K562 (cell line): ENCODE results near the gene MAGOHB. TPM values are rescaled to one million over a fixed set of nuclear protein-coding genes. Genes with fewer than 3 reads are reported as not detected.

ENCODE experiments used
- ATAC-seq: fragments of 200-7000 bp; cut with Tn5 transposase; 3 replicates; pipeline ENCODE4 v1.9.1; 2020; ENCODE audit warnings: moderate library complexity
- BruUV-seq: library from RNA; stranded (reverse); fragments of 400-500 nt; replicated peaks from 2 replicates; lab custom pipeline; 2021; lab: Mats Ljungman, UMichigan
- CTCF ChIA-PET: fragments of 300-600 bp; formaldehyde crosslinking; extraction: SDS; loops from one replicate; lab custom pipeline; 2021; ENCODE audit warnings: low intra/inter-chr PET ratio; lab: Yijun Ruan, JAX
- POLR2A ChIA-PET: fragments of 300-600, 350-650 bp; sonication (Branson Sonifier 250); formaldehyde crosslinking; extraction: SDS; loops from one replicate; lab custom pipeline; 2021; ENCODE audit warnings: antibody characterized with exemption, inconsistent platforms; lab: Yijun Ruan, JAX
- DNase-seq, 4 experiments: peaks; one replicate each; pipeline versions ENCODE4 v3.0.0 to v3.0.0-alpha.2; 2011 to 2018; ENCODE audit warnings: low spot score in 3 of 4, mixed read lengths in 3 of 4; ENCODE audit errors: extremely low read depth in 1 of 4
- FAIRE-seq: peaks from 2 replicates; lab custom pipeline; 2011; peaks lifted over from hg19 to GRCh38; lab: Jason Lieb, UNC
- H2AFZ ChIP-seq: 2 replicates; pipeline ENCODE4 v1.6.0; 2011; ENCODE audit warnings: low read depth, low read length, control low read depth, inconsistent platforms
- H3K27ac ChIP-seq: fragments of 200-600 bp; 3 replicates; pipeline ENCODE4 v1.8.0; 2011; ENCODE audit warnings: low read depth, mild to moderate bottlenecking, control low read depth, inconsistent platforms, low read length, moderate library complexity, mixed read lengths; ENCODE audit errors: extremely low read depth
- H3K27me3 ChIP-seq, 2 experiments: fragments of 300-600 bp in 1 of 2; 2 replicates in 1 of 2; 3 replicates in 1 of 2; pipeline versions ENCODE4 v1.6.0 to v1.8.0; 2011; ENCODE audit warnings: inconsistent platforms in 2 of 2, low read length in 2 of 2, mild to moderate bottlenecking in 1 of 2, mixed read lengths in 1 of 2, moderate library complexity in 1 of 2; ENCODE audit not compliant: control insufficient read depth in 2 of 2, insufficient read depth in 2 of 2
- H3K36me3 ChIP-seq: fragments of 300-600 bp; 3 replicates; pipeline ENCODE4 v1.8.0; 2011; ENCODE audit warnings: mild to moderate bottlenecking, low read length, inconsistent platforms; ENCODE audit not compliant: control insufficient read depth, insufficient read depth
- H3K4me1 ChIP-seq, 2 experiments: fragments of 200-600 bp in 1 of 2; replicated peaks in 1 of 2; 2 replicates in 1 of 2; 3 replicates in 1 of 2; pipeline versions ENCODE4 v1.5.1 to v1.8.0; 2011; ENCODE audit warnings: inconsistent platforms in 2 of 2, low read length in 2 of 2, mild to moderate bottlenecking in 1 of 2, mixed read lengths in 1 of 2, moderate library complexity in 1 of 2; ENCODE audit not compliant: control insufficient read depth in 2 of 2, insufficient read depth in 2 of 2
- H3K4me2 ChIP-seq: 2 replicates; pipeline ENCODE4 v1.6.1; 2011; ENCODE audit warnings: low read length, control low read depth, inconsistent platforms, mixed read lengths; ENCODE audit not compliant: insufficient read depth
- H3K4me3 ChIP-seq: fragments of 200-600 bp; sonication (generic), shearing (Covaris generic); 2 replicates; pipeline ENCODE4 v1.5.1; 2016; ENCODE audit warnings: control low read depth, inconsistent platforms
- H3K79me2 ChIP-seq: fragments of 200-600 bp; 3 replicates; pipeline ENCODE4 v1.8.0; 2011; ENCODE audit warnings: low read length, inconsistent platforms; ENCODE audit not compliant: control insufficient read depth, insufficient read depth
- H3K9ac ChIP-seq, 2 experiments: 2 replicates each; pipeline versions ENCODE4 v1.6.0 to v1.6.1; 2011; ENCODE audit warnings: low read depth in 2 of 2, low read length in 2 of 2, control low read depth in 1 of 2, inconsistent platforms in 1 of 2, mild to moderate bottlenecking in 1 of 2, mixed read lengths in 1 of 2; ENCODE audit not compliant: insufficient read depth in 1 of 2
- H3K9me1 ChIP-seq: one replicate; pipeline ENCODE4 v1.6.0; 2011; ENCODE audit warnings: inconsistent platforms, mild to moderate bottlenecking, low read length, moderate library complexity; ENCODE audit not compliant: control insufficient read depth, insufficient read depth
- H3K9me3 ChIP-seq: replicated peaks from 2 replicates; pipeline ENCODE4 v1.5.1; 2011; ENCODE audit warnings: low read depth, low read length, inconsistent platforms; ENCODE audit not compliant: control insufficient read depth, insufficient read depth
- H4K20me1 ChIP-seq: replicated peaks from 2 replicates; pipeline ENCODE4 v1.6.1; 2011; ENCODE audit warnings: low read length, inconsistent platforms, mixed read lengths; ENCODE audit not compliant: control insufficient read depth, insufficient read depth
- FOXP1 ChIP-seq: sonication (generic); formaldehyde crosslinking; IDR thresholded peaks from 2 replicates; pipeline ENCODE4 v1.8.0; 2022; ENCODE audit warnings: mild to moderate bottlenecking, missing genetic modification reagents
- GATAD2A ChIP-seq: fragments of 450-650 bp; IDR thresholded peaks from 2 replicates; pipeline ENCODE4 v1.6.1; 2017
- GTF3C2 ChIP-seq: IDR thresholded peaks from 3 replicates; pipeline ENCODE4 v1.6.1; 2011; ENCODE audit warnings: borderline replicate concordance, mild to moderate bottlenecking, moderate library complexity; ENCODE audit not compliant: insufficient read length; ENCODE audit errors: extremely low read depth
- HNRNPH1 ChIP-seq: fragments of 200-400 bp; formaldehyde crosslinking; optimal IDR thresholded peaks from 2 replicates; pipeline ENCODE3; 2017; ENCODE audit warnings: low read depth, mild to moderate bottlenecking, low read length, moderate library complexity
- KAT2B ChIP-seq: IDR thresholded peaks from one replicate; pipeline ENCODE4 v1.6.1; 2012; ENCODE audit warnings: low read depth, mild to moderate bottlenecking, control low read depth, inconsistent platforms, low read length, moderate library complexity
- KLF1 ChIP-seq: fragments of 450-650 bp; IDR thresholded peaks from 2 replicates; pipeline ENCODE4 v1.6.1; 2016; ENCODE audit warnings: missing genetic modification characterization, missing compliant biosample characterization
- MAZ ChIP-seq, 2 experiments: fragments of 450-650 bp in 1 of 2; sonication (generic) in 1 of 2; formaldehyde crosslinking; IDR thresholded peaks in 1 of 2; conservative IDR thresholded peaks in 1 of 2; 2 replicates each; pipeline versions ENCODE4 v1.4.0 to v1.5.0; 2020; ENCODE audit warnings: mild to moderate bottlenecking in 1 of 2, missing genetic modification reagents in 1 of 2
- MCM2 ChIP-seq: fragments of 450-650 bp; IDR thresholded peaks from 2 replicates; pipeline ENCODE4 v1.6.1; 2017; ENCODE audit warnings: low read depth, mild to moderate bottlenecking
- MEF2D ChIP-seq: conservative IDR thresholded peaks from 2 replicates; pipeline ENCODE4 v1.6.1; 2016; ENCODE audit warnings: low read depth, missing genetic modification characterization, missing compliant biosample characterization
- NCOR1 ChIP-seq: fragments of 450-650 bp; IDR thresholded peaks from 2 replicates; pipeline ENCODE4 v1.6.1; 2016; ENCODE audit warnings: mild to moderate bottlenecking, moderate library complexity
- RBM15 ChIP-seq: fragments of 200-400 bp; formaldehyde crosslinking; IDR thresholded peaks from 2 replicates; pipeline ENCODE4 v1.6.1; 2018; ENCODE audit warnings: mild to moderate bottlenecking, low read length, moderate library complexity; ENCODE audit not compliant: insufficient read depth
- SMAD4 ChIP-seq: fragments of 250-450 bp; sonication (Bioruptor Pico); conservative IDR thresholded peaks from 2 replicates; pipeline ENCODE4 v1.8.0; 2021; ENCODE audit warnings: inconsistent platforms, mild to moderate bottlenecking, moderate library complexity
- ZNF124 ChIP-seq: sonication (generic); formaldehyde crosslinking; IDR thresholded peaks from 2 replicates; pipeline ENCODE4 v1.8.1; 2022; ENCODE audit warnings: missing genetic modification reagents
- ZNF431 ChIP-seq: sonication (generic); formaldehyde crosslinking; IDR thresholded peaks from 2 replicates; pipeline ENCODE4 v1.8.0; 2022; ENCODE audit warnings: mild to moderate bottlenecking, missing genetic modification reagents
- ZNF592 ChIP-seq: fragments of 450-650 bp; IDR thresholded peaks from 2 replicates; pipeline ENCODE4 v1.6.1; 2017; ENCODE audit warnings: antibody characterized with exemption, mild to moderate bottlenecking
- WGBS: fragments of 100-300 bp; shearing (Covaris generic); methylation state at CpG from one replicate; pipeline ENCODE4 v1.1.6; 2016; ENCODE audit warnings: low coverage, mixed read lengths; ENCODE audit not compliant: insufficient coverage; ENCODE audit errors: missing lambda C conversion rate; 5-methylcytosine and 5-hydroxymethylcytosine counted together
- in situ Hi-C: fragments of 300-500 bp; cut with MboI; formaldehyde crosslinking; loops from 4 replicates; pipeline ENCODE4 v1.15.0; 2018; ENCODE audit warnings: inconsistent platforms, mixed read lengths
- intact Hi-C: fragments of 100-400 bp; cut with micrococcal nuclease; formaldehyde crosslinking; loops from 2 replicates; pipeline ENCODE4 v1.14.2; 2022
- polyA plus RNA-seq, 8 experiments: library from polyadenylated mRNA; depleted of rRNA in 4 of 8; stranded (reverse) in 5 of 8; unstranded in 3 of 8; fragments of >200 nt; fragmentation: Nextera tagmentation in 2 of 8; fragmentation: Illumina TruSeq in 1 of 8; extraction: Ambion mirVana in 2 of 8; extraction: Trizol in 1 of 8; gene quantifications; 2 replicates each; pipeline versions ENCODE4 v1.2.1 to v1.2.3, GENCODE V29; 2011 to 2014; ENCODE audit warnings: inconsistent platforms in 1 of 8, missing spikeins in 1 of 8
- total RNA-seq, 7 experiments: library from RNA; depleted of rRNA in 6 of 7; stranded (reverse); fragments of >200 nt in 6 of 7; fragmentation: Illumina TruSeq in 2 of 7; extraction: Trizol in 2 of 7; gene quantifications; 2 replicates each; pipeline versions ENCODE4 v1.2.1 to v1.2.3, GENCODE V29; 2011 to 2021; ENCODE audit warnings: low replicate concordance in 1 of 7

Gene MAGOHB
- total and polyA plus RNA-seq, 9 of the 15 experiments (the other 6 are each of a cell fraction or from before 2014, with no cell fraction given), result 34.5 to 177 (median 85.4) TPM

GRCh38 chr12:10641735-10642500, 28.5 kb upstream of the MAGOHB start (continued):
- no peak for TF ChIP-seq HNRNPH1
- no peak for TF ChIP-seq MAZ (CRISPR knock-in tag; conservative IDR thresholded peaks at IDR 0.05 in 1 of 2, IDR thresholded peaks at IDR 0.05 in 1 of 2)
- no peak for TF ChIP-seq SMAD4 (CRISPR knock-in tag)
- no peak for TF ChIP-seq MCM2

- H3K36me3 ChIP-seq, result no peaks in the 10 kb centered on the region
- no peak for FAIRE-seq
- POLR2A ChIA-PET, result no interaction called here
- no peaks in the 10 kb centered on the region for H3K27me3 ChIP-seq
- H2AFZ ChIP-seq, result no peak overlapping the region
- H3K27ac ChIP-seq, result no peak overlapping the region
- CTCF ChIA-PET, result no interaction called here
- DNase-seq, result no peak
- 13% methylated on average over 1 of the region's 1 CpG for WGBS
- H3K79me2 ChIP-seq, result no peaks in the 10 kb centered on the region
- in situ Hi-C loops, result no loop called here
- H3K9me1 ChIP-seq, result no peaks in the 10 kb centered on the region
- no peak for ATAC-seq
- no peaks in the 10 kb centered on the region for H3K9me3 ChIP-seq
- H3K4me3 ChIP-seq, result no peak overlapping the region
- H3K9ac ChIP-seq, result no peak overlapping the region
- BruUV-seq, result no TSS peak
- H3K4me1 ChIP-seq, result no peaks in the 10 kb centered on the region
- H3K4me2 ChIP-seq, result no peak overlapping the region
- intact Hi-C loops, result no loop called here
- no peaks in the 10 kb centered on the region for H4K20me1 ChIP-seq
- no peak for TF ChIP-seq FOXP1 (CRISPR knock-in tag)
- TF ChIP-seq ZNF431 (CRISPR knock-in tag), result no peak
- TF ChIP-seq ZNF592, result no peak
- TF ChIP-seq GATAD2A, result no peak
- no peak for TF ChIP-seq ZNF124 (CRISPR knock-in tag)
- TF ChIP-seq KAT2B, result no peak
- no peak for TF ChIP-seq RBM15
- no peak for TF ChIP-seq NCOR1
- no peak for TF ChIP-seq KLF1 (tag)
- TF ChIP-seq GTF3C2, result no peak
- no peak for TF ChIP-seq MEF2D
These were observed 25.3 kb upstream of the MAGOHB start for GRCh38 chr12:10638728-10639127.
